Activated naive CD8-positive, alpha-beta T cell (primary cell): Measurements from ENCODE around the gene BRINP1.

ENCODE experiments used
- H3K27ac Mint-ChIP-seq: one replicate; pipeline ENCODE4 v1.8.0; 2021; ENCODE audit warnings: mixed read lengths
- H3K27me3 Mint-ChIP-seq: one replicate; pipeline ENCODE4 v1.8.0; 2021; ENCODE audit warnings: mixed read lengths
- H3K36me3 Mint-ChIP-seq: one replicate; pipeline ENCODE4 v1.8.0; 2021; ENCODE audit warnings: mixed read lengths
- H3K4me1 Mint-ChIP-seq: one replicate; pipeline ENCODE4 v1.8.0; 2021; ENCODE audit warnings: low read depth, mixed read lengths
- H3K4me3 Mint-ChIP-seq: one replicate; pipeline ENCODE4 v1.8.0; 2021; ENCODE audit warnings: mild to moderate bottlenecking, mixed read lengths
- H3K9me3 Mint-ChIP-seq: one replicate; pipeline ENCODE4 v1.8.0; 2021; ENCODE audit warnings: low read depth, mixed read lengths

BRINP1 gene

DNA sequence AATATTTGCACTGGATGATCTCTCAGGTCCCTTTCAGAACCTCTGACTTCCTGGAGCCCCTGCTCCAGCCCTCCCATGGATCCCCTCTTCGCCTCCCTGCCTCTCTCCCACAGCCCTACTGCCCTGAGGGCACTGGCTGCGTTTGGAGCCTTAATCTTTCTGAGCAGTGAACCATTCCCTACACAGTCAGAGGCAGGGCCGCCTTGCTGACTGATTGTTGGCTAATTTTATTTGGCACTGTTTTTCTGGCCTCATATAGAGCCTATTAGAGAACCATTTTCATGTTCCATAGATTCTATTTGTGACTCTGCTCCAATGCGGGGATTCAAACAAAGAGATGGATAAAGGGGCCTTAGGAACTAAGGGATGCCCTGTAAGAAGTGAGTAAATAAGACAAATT is 91.1 kb downstream of the BRINP1 start:
- no peaks in the 10 kb centered on the region for H3K36me3 Mint-ChIP-seq
- H3K4me1 Mint-ChIP-seq: no peaks in the 10 kb centered on the region
- H3K27ac Mint-ChIP-seq: no peak overlapping the region
- H3K4me3 Mint-ChIP-seq: no peak overlapping the region
- peaks cover 5% of the 10 kb centered on the region for H3K27me3 Mint-ChIP-seq
- H3K9me3 Mint-ChIP-seq: peaks cover 3% of the 10 kb centered on the region

DNA sequence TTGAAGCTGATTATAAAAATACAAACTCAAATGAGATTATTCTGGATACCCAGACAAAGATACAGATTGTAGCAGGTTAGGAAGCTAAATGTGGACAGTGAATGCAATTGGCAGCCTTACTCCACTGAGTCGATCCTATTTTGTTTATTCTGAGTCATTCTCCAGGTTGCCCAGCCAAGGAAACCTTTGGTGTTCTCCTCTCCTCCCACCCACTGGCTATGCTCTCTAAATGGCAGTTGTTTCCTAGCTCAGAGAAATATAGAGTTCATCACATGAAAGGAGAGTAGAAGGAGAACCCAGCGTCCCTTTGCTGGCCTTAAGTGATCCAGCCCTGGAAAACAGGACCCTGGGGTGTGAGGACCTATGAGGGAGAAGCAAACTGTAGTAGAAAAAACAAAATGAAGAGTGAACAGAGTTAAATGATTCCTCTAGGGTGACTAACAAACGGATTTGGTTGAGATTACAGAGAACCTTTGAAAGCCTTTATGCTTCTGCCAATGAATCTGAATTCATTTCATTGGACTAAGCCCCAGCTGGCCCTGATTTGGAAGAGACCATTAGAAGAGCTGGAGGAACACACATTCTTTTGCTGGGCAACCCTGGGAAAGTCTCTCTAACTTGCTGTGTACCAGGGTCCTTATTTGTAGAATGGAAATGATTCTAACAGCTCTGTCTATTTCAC is 95.1 kb downstream of the BRINP1 start:
- Mint-ChIP-seq H3K36me3 (no peaks in the 10 kb centered on the region), H3K4me3 (no peak overlapping the region), H3K9me3 (peaks cover 3% of the 10 kb centered on the region), H3K27me3 (peaks cover 4% of the 10 kb centered on the region), H3K27ac (no peak overlapping the region), H3K4me1 (no peaks in the 10 kb centered on the region)

DNA sequence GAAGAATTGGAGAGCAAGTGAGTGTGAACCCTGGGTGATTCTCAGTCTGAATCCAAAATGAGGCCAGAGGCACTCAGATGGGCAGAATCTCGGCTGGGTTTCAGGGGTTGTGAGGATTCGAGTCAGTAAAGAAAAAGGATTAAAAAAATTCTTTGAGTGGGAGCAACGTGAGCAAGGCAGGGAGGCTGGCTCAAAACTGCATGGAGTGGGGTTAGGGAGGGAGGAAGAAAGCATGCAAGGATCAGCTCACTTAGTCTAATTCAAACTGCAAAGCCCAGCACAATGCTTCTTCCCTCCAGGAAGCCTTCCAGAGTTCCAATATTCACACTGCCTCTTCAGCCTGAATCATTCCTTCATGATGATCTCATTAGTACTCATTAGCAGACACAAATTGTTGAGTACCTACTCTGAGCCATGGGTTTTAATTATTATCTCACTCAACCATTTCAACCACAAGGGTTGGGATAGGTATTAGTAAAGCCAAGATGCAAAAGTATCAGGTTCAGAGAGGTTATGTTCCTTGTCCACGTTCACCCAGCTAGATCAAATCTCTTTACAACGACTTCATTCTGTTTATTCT is 95.8 kb downstream of the BRINP1 start:
- H3K9me3 Mint-ChIP-seq: peaks cover 3% of the 10 kb centered on the region
- H3K4me1 Mint-ChIP-seq: no peaks in the 10 kb centered on the region
- no peak overlapping the region for H3K4me3 Mint-ChIP-seq
- H3K27ac Mint-ChIP-seq: no peak overlapping the region
- H3K36me3 Mint-ChIP-seq: no peaks in the 10 kb centered on the region
- H3K27me3 Mint-ChIP-seq: peaks cover 4% of the 10 kb centered on the region

DNA sequence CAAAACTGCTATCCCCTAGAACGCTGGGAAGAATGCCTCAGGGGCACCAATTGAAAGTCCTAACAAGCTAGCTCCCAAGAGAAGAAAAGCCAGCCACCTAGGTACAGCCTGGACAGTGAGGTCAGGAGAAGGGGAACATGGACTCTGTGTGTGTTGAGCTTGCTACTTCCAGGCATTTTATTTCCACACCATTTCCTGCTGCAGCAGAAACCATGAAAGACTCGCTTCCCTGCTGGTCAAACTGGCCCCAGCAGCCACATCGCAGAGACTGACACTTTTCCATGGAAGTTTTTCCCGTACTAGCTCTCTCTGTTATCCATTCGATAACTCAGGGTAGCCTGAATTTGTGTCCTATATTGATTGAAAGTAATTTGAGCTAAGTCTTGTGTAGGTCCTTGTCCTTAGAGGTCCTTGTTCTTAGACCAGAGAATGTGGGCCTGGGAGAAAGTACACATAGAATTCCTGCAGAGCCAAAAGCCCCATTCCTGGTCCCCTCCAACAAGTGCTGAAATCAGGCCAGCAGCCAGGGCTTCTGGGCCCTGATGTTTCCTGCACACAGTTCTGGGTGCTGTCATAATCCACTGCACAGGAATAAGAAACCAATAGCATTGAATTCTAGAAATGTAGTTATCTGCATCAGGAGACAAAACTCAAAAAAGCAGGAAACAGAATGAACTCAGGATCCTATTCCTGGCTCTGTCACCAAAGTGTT is 96.6 kb downstream of the BRINP1 start:
- no peak overlapping the region for H3K27ac Mint-ChIP-seq
- no peaks in the 10 kb centered on the region for H3K9me3 Mint-ChIP-seq
- H3K4me3 Mint-ChIP-seq: no peak overlapping the region
- no peaks in the 10 kb centered on the region for H3K4me1 Mint-ChIP-seq
- peaks cover 2% of the 10 kb centered on the region for H3K27me3 Mint-ChIP-seq
- H3K36me3 Mint-ChIP-seq: no peaks in the 10 kb centered on the region

DNA sequence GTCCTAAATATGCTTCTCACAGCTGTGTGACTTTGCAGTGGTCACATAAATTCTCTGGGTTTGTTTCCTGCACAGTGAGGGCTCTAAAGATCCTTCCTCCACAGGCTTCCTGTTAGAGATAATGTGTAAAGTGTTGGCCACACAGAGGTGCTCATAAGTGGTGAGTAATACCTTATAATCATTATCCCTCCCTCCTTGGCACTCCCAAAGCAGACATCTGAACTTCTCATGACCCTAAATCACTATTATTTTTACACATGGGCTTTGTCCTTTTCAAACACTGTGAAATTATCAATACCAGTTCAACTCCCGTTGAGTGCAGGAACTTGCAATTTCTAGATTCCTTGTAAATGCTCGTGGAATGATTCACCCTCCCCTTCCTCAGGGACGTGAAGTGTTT is 100.2 kb downstream of the BRINP1 start:
- Mint-ChIP-seq H3K27me3 (peaks cover 3% of the 10 kb centered on the region), H3K9me3 (no peaks in the 10 kb centered on the region), H3K27ac (no peak overlapping the region), H3K4me1 (no peaks in the 10 kb centered on the region), H3K36me3 (no peaks in the 10 kb centered on the region), H3K4me3 (no peak overlapping the region)

DNA sequence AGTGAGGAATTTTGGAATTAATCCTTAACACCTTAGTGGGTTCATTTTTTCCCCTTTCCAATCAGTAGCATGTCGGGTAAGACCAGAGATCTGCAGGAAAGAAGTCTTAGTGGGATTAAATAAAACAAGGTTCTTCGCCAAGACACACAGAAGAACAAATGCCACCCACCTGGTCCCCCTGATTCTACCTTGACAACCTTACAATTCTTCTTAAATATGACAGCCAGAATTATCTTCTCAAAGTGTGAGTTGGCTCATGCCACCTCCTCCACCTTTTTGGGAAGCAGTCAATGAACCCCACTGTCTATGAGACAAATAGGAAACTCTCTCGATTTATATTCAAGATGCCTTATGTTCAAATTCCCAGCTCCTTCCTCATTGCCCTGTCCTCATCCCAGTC is 105.1 kb downstream of the BRINP1 start:
- H3K36me3 Mint-ChIP-seq: no peaks in the 10 kb centered on the region
- H3K27ac Mint-ChIP-seq: no peak overlapping the region
- H3K27me3 Mint-ChIP-seq: peaks cover 2% of the 10 kb centered on the region
- no peak overlapping the region for H3K4me3 Mint-ChIP-seq
- peaks cover 8% of the 10 kb centered on the region for H3K9me3 Mint-ChIP-seq
- H3K4me1 Mint-ChIP-seq: no peaks in the 10 kb centered on the region

DNA sequence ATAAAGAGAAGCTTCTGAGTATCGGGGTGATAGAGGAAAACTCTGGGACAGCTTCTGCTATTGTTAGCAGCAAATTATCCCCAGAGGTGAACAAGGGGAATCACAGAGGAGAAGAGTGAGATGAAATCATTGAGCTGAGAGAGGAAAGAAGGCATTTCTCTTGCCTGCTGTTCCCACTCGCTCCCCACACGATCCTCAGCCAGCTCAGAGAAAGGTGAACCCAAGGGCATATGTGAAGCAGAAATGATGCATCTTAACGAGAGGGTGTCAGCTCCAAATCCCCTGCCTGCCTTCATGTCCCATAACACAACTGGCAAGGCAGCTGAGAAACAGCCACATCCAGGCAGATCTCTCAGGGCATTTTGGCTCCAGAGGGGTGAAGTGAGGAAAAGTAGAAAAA is 111.6 kb downstream of the BRINP1 start:
- Mint-ChIP-seq H3K36me3 (no peaks in the 10 kb centered on the region), H3K27me3 (no peaks in the 10 kb centered on the region), H3K4me1 (no peaks in the 10 kb centered on the region), H3K27ac (no peak overlapping the region), H3K4me3 (no peak overlapping the region), H3K9me3 (peaks cover 8% of the 10 kb centered on the region)

DNA sequence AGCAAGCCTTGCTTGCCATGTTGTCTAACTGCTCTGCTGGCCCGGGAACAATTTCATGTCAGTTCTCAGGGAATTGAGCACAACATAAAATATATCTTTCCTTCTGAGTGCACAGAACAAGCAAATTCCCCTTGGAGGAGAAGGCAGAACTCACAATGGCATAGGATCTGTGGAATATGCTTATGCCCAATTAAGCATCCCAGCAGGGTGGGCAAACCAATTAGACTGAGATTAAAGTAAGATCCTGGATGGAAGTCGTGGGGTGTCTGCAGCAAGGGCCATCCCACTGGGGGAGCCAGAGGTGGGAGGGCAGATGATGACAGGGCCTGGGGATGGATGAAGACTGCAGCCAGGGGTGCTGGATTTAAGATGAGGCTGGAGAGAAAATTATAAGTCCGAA is 114.1 kb downstream of the BRINP1 start:
- Mint-ChIP-seq H3K9me3 (peaks cover 5% of the 10 kb centered on the region), H3K4me1 (no peaks in the 10 kb centered on the region), H3K27me3 (no peaks in the 10 kb centered on the region), H3K27ac (no peak overlapping the region), H3K4me3 (no peak overlapping the region), H3K36me3 (no peaks in the 10 kb centered on the region)

DNA sequence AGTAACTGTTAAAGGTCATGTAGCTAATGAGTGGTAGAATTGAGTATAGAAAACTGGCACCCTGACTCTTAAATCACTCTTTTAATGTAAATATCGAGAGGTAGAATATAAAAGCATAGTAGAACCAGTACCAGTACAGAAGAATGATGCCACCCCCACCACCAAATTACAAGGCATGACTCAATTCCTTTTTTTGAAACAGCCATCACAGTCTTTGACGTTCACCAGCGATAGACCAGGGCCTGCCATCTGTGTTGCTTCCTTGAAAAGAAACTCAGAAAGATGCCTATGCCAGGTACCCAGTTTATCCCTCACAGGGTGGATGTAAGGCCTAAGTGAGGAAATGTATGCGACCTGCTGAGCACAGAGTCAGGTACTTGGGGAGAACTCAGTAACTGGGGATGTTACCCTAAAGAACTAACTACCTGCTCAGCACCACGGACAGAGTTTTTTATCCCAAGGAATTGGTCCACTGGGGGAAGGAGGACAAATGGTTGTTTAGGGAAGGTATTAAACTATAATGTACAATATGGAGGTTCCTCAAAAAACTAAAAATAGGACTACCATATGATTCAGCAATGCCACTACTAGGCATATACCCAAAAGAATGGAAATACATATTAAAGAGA is 116.5 kb downstream of the BRINP1 start:
- no peaks in the 10 kb centered on the region for H3K36me3 Mint-ChIP-seq
- H3K4me1 Mint-ChIP-seq: no peaks in the 10 kb centered on the region
- H3K27ac Mint-ChIP-seq: no peak overlapping the region
- H3K27me3 Mint-ChIP-seq: no peaks in the 10 kb centered on the region
- peaks cover 5% of the 10 kb centered on the region for H3K9me3 Mint-ChIP-seq
- no peak overlapping the region for H3K4me3 Mint-ChIP-seq

DNA sequence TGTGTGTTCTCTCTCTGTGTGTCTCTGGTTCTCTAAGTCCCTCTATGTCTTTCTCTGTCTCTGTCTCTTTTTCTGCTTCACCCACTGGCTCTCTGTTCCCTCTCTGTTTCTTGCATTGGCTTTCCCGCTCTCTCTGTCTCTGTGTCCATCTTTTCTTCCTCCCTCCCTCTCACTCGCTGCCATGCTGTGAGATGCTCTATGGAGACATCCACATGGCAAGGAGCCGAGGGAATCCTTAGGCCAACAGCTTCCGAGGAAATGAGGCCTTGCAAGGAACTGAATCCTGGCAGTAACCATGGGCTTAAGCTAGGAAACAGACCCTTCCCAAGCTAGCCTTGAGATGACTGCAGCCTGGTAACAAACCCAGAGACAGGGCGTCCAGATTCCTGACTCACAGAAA is 117.3 kb downstream of the BRINP1 start:
- Mint-ChIP-seq H3K27ac (no peak overlapping the region), H3K36me3 (no peaks in the 10 kb centered on the region), H3K9me3 (peaks cover 5% of the 10 kb centered on the region), H3K4me1 (no peaks in the 10 kb centered on the region), H3K4me3 (no peak overlapping the region), H3K27me3 (no peaks in the 10 kb centered on the region)

DNA sequence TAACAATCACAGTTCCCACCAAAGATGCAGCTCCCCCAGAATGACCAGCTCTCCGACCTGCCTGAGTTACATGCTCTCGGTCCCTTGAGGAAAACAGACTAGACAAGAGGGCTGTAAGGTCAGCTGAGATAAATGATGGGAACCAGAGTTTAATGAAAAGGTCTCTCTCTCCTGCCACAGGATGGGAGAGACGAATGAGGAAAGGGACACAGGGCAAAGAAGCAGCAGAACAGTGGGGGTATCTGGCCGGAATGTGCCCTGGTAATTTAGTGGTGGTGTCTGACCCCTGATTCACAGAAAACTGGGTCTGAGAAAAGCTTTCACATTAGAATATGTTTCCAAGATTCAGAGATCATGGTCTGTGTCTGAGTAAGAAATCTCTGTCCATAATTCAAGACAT is 118.5 kb downstream of the BRINP1 start:
- no peaks in the 10 kb centered on the region for H3K4me1 Mint-ChIP-seq
- no peak overlapping the region for H3K27ac Mint-ChIP-seq
- no peaks in the 10 kb centered on the region for H3K36me3 Mint-ChIP-seq
- peaks cover 5% of the 10 kb centered on the region for H3K9me3 Mint-ChIP-seq
- no peaks in the 10 kb centered on the region for H3K27me3 Mint-ChIP-seq
- H3K4me3 Mint-ChIP-seq: no peak overlapping the region

DNA sequence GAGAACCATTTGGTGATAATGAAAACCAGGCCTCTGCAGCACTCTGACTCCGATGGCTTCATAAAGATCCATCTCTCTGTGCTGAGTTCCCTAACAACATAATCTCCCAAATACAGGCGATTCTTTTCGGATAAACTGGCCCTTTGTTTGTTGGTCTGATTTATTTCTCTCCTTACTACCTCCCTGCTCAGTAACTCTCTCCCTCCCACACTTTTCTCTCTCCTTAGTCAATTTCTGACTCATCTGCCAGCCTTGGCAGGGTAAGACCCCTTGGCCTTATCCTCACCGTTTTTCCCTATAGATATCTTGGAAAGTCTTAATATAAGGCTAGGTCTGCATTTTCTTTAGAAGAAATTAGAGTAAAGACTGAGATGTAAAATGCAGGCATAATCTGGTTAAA is 128.7 kb downstream of the BRINP1 start:
- Mint-ChIP-seq H3K4me1 (no peaks in the 10 kb centered on the region), H3K9me3 (peaks cover 5% of the 10 kb centered on the region), H3K36me3 (no peaks in the 10 kb centered on the region), H3K27me3 (no peaks in the 10 kb centered on the region), H3K27ac (no peak overlapping the region), H3K4me3 (no peak overlapping the region)

DNA sequence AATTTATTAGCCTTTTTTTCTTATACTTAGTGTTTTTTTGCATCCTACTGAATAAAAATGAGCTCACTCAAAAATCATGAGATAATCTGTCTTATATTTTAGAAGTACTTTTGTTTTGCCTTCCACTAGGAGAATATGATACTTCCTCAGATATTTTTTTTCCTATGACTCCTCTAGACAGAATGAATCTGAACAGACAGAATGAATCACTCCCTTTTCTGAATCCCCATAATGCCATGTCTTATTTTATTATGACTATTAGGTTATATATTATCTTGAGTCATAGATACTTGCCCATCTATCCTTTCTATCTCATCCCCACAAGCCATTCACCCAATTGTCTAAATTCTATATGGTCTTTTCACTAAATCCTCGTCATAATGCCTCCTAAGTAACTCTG is 134.6 kb downstream of the BRINP1 start:
- Mint-ChIP-seq H3K27ac (no peak overlapping the region), H3K27me3 (no peaks in the 10 kb centered on the region), H3K4me3 (no peak overlapping the region), H3K36me3 (no peaks in the 10 kb centered on the region), H3K9me3 (no peaks in the 10 kb centered on the region), H3K4me1 (no peaks in the 10 kb centered on the region)

DNA sequence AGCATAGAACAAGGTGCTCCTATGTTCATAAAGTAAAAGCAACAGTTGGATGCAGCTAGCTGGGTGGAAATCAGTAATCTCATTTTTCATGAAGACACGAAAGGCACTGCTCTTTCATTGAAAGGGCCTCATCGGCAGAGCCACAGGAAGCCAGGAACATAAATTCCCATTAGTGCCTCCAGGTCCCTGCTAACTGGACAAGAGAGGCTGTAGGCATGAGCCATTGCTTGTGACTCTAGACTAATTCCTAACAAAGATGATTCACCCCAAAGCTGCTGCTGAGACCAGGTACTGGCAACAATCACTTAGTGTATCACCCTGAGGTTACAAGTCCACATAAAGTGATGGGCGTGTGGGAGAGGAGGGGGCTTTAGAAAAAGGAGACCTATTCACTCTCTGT is 141.8 kb downstream of the BRINP1 start:
- Mint-ChIP-seq H3K27me3 (no peaks in the 10 kb centered on the region), H3K36me3 (no peaks in the 10 kb centered on the region), H3K4me1 (no peaks in the 10 kb centered on the region), H3K9me3 (peaks cover under 1% of the 10 kb centered on the region), H3K27ac (no peak overlapping the region), H3K4me3 (no peak overlapping the region)

DNA sequence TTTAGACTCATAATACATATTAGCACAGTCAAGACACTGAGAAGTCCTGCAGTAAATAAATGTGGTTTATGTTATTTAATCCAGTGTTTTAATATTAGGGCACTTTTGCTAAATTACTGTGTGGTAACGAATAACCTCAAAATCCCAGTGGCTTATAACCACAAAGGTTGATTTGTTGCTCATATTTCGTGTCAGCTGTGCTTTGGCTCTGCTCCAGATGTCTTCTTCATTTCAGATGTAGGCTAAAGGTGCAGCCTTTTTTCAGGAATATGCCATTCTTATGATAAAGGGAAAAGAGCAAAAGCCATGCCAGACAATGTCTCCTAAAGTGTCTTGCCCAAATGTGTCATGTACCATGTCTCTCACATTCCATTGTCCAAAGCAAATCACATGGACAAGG is 144.8 kb downstream of the BRINP1 start:
- no peak overlapping the region for H3K27ac Mint-ChIP-seq
- no peaks in the 10 kb centered on the region for H3K4me1 Mint-ChIP-seq
- peaks cover 8% of the 10 kb centered on the region for H3K9me3 Mint-ChIP-seq
- no peaks in the 10 kb centered on the region for H3K36me3 Mint-ChIP-seq
- H3K27me3 Mint-ChIP-seq: no peaks in the 10 kb centered on the region
- H3K4me3 Mint-ChIP-seq: no peak overlapping the region
